ENCODE data around the gene RABGGTA.
A peak's percentile ranks its signal among the peaks of the same experiment; 100 is the strongest.

The RABGGTA gene

DNA sequence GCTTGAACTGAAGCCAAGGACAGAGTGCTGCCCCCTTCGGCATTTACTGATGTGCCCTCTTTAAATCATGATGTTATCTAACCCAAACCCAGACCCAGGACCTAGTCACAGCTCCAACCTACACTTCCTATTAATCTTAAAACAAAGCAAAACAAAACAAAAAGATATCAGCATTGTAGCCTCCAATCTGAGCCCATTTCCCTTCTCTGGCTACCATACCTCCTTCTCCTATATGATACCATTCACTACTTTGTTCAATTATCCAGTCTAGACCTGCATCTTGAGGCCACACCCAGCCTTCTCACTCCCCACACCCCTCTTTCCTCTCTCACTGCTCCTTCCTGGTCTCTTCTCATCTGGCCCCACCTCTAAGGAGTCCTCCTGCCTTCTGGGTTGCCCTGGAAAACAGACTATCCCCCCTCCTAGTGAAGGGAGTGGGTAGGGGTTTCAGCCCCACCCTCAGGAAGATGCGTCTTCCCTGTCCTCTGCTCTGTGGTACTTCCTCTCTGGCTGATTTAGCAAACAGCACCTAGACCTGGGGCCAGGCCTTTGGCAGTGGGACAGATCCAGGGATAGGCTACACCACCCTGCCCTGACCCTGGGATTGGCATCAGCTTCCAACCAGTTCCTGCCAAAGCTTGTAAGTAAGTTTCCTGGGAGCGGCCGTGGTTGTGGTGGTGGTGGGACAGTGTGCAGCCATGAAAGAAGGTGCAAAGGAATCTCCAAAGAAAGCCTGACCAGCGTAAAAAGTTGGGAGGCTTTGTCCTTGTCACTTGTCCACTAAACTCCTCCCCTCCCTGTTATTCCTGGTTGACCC lies 43.2 kb upstream of the RABGGTA start:
- ChIA-PET POLR2A (no interaction called here), CTCF (interaction anchor here (0.8 to 10.4 kb wide), 5 partner anchors 10 to 206 kb away, joined by 3 to 151 read pairs (median 5); partner anchors contain the start of genes CBLN3, DHRS1, KHNYN and NOP9)
- TF ChIP-seq, protein P1, sequence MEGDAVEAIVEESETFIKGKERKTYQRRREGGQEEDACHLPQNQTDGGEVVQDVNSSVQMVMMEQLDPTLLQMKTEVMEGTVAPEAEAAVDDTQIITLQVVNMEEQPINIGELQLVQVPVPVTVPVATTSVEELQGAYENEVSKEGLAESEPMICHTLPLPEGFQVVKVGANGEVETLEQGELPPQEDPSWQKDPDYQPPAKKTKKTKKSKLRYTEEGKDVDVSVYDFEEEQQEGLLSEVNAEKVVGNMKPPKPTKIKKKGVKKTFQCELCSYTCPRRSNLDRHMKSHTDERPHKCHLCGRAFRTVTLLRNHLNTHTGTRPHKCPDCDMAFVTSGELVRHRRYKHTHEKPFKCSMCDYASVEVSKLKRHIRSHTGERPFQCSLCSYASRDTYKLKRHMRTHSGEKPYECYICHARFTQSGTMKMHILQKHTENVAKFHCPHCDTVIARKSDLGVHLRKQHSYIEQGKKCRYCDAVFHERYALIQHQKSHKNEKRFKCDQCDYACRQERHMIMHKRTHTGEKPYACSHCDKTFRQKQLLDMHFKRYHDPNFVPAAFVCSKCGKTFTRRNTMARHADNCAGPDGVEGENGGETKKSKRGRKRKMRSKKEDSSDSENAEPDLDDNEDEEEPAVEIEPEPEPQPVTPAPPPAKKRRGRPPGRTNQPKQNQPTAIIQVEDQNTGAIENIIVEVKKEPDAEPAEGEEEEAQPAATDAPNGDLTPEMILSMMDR (IDR thresholded peaks at IDR 0.05; ENCODE audit: control extremely low read depth, extremely low read depth, low read depth, missing control alignments): no peak
- DNase-seq (ENCODE audit: extremely low spot score): no peak

DNA sequence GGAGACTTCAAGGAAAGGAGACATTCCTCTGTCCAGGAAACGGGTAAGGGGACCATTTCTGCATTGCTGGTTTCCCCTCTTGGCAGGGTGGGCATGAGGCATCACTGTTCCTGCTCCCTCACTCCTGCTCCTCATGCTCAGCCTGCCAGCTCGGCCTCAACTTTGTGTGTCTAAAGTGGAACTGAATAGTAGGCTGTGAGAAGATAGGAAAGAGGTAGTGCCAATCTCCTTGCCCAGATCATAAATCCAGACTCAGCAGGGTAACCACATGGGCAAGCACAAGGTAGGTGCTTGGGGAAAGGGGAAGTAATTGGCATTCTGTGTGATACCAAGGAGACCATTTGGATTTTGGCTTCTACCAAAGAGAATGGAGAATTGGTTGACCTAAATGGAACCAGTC lies 42.5 kb upstream of the RABGGTA start:
- TF ChIP-seq, protein P1 (IDR thresholded peaks at IDR 0.05; ENCODE audit: control extremely low read depth, extremely low read depth, low read depth, missing control alignments): no peak
- DNase-seq (ENCODE audit: extremely low spot score): no peak
- CTCF ChIA-PET: interaction anchor here (0.8 to 10.4 kb wide), 5 partner anchors 11 to 205 kb away, joined by 3 to 151 read pairs (median 5); partner anchors contain the start of genes CBLN3, DHRS1, KHNYN and NOP9
- POLR2A ChIA-PET: no interaction called here

DNA sequence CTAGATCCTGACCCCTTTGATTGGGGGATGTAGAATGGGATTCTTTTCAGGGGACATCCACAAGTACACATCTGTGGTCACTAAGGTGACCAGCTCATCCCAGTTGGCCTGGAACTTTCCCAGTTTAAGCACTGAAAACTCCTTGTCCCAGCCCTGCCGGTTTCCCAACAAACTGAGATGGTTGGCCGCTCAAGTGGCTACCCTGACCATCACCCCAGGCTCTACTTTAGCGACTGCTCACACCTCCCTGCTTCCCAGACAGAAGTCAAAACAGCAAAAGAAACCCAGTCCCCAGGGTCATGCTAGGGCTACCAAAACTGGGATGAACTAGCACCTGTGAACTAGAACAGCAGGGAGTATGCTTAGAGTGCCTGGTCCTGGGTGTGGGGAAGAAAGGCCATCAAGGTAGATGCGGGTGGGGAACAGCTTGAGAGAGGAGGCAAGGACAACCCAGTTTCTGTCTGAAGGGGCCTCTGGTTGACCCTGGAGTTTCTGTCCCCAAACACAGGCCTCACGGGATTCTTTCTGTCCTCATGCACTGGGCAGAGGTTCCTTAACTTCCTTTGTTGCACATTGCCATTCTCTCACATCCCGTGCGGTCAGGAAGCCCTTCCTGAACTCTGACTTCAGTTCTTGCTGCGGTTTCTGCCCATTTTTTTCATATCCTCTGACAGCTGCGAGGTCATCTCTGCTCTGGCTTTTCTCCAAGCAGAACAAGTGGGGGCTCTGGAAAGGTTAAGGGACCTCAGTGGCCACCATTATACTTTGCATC lies 41.5 kb upstream of the RABGGTA start:
- POLR2A ChIA-PET: no interaction called here
- DNase-seq (ENCODE audit: extremely low spot score): no peak
- TF ChIP-seq, protein P1 (IDR thresholded peaks at IDR 0.05; ENCODE audit: control extremely low read depth, extremely low read depth, low read depth, missing control alignments): no peak
- CTCF ChIA-PET: interaction anchor here (0.8 to 10.4 kb wide), 6 partner anchors 14 to 120 kb away, joined by 3 to 155 read pairs (median 93); partner anchors contain the start of genes ADCY4, CBLN3, DHRS1 and KHNYN

DNA sequence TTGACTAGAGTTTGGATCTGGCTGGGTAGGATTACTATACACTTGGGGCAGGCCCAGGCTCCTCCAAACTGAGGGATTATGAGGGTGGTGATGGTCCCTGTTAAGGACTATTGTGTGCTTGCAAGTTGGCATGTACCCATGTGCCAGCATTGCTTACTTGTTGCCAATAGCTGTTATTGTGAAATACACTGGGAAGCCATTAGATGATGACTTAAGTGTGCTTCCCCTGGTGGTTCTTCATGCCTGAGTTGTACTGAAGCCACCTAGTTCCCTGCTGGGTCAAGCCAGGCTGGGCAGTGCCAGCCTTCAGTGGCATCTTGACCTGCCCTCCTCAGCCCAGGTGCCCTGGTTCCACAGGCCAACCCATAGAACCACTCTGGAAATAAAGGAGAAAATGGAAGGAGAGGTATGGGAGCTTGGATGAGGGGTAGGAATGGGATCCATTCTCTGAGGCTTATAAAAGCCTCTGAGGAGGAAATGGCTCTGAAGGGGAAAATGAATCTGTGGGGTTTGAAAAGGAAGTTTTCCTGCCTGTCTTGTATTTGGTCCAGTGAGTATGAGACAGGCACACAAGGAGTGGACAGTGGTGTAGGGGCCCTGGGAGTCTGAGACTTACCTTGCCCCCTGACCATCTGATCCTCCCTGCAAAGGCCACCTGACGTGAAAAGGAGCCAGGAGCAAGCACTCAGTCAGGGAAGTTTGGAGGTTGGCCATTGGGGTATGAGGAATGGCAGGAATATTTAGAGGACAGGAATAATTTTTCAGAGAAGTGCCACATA lies 40.6 kb upstream of the RABGGTA start:
- TF ChIP-seq, protein P1 (IDR thresholded peaks at IDR 0.05; ENCODE audit: control extremely low read depth, extremely low read depth, low read depth, missing control alignments): no peak
- DNase-seq (ENCODE audit: extremely low spot score): no peak
- ChIA-PET CTCF (interaction anchor here (1.2 to 10.4 kb wide), 7 partner anchors 14 to 129 kb away, joined by 3 to 155 read pairs (median 72); partner anchors contain the start of genes ADCY4, CBLN3, DHRS1 and KHNYN), POLR2A (no interaction called here)

DNA sequence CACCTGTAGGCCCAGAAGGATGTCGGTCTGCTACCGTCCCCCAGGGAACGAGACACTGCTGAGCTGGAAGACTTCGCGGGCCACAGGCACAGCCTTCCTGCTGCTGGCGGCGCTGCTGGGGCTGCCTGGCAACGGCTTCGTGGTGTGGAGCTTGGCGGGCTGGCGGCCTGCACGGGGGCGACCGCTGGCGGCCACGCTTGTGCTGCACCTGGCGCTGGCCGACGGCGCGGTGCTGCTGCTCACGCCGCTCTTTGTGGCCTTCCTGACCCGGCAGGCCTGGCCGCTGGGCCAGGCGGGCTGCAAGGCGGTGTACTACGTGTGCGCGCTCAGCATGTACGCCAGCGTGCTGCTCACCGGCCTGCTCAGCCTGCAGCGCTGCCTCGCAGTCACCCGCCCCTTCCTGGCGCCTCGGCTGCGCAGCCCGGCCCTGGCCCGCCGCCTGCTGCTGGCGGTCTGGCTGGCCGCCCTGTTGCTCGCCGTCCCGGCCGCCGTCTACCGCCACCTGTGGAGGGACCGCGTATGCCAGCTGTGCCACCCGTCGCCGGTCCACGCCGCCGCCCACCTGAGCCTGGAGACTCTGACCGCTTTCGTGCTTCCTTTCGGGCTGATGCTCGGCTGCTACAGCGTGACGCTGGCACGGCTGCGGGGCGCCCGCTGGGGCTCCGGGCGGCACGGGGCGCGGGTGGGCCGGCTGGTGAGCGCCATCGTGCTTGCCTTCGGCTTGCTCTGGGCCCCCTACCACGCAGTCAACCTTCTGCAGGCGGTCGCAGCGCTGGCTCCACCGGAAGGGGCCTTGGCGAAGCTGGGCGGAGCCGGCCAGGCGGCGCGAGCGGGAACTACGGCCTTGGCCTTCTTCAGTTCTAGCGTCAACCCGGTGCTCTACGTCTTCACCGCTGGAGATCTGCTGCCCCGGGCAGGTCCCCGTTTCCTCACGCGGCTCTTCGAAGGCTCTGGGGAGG lies 39.5 kb upstream of the RABGGTA start, which contains the start of gene LTB4R:
LTB4R (plus strand) TSS at position 857 of the 959 bp plus-strand sequence. CDS start 4,150 bp downstream, outside the sequence.
- DNase-seq (ENCODE audit: extremely low spot score): peak; percentile 65
- ChIA-PET POLR2A (interaction anchor here (1.1 to 1.5 kb wide), 2 partner anchors 30 to 121 kb away, joined by 3 read pairs; no protein-coding TSS in a partner anchor), CTCF (interaction anchor here (0.7 to 10.4 kb wide), 15 partner anchors 8 to 150 kb away, joined by 3 to 155 read pairs (median 12); partner anchors contain the start of genes ADCY4, CBLN3, DHRS1 and IRF9)
- TF ChIP-seq, protein P1 (IDR thresholded peaks at IDR 0.05; ENCODE audit: control extremely low read depth, extremely low read depth, low read depth, missing control alignments): peak; percentile 58
